ENCODE data around the gene C1orf198.

Gene C1orf198

GRCh38 chr1:230819976-230820375 is 48.3 kb downstream of the C1orf198 start:
- DNase-seq (ENCODE audit: low spot score), result no peak
- no peak for TF ChIP-seq CTCF (IDR thresholded peaks at IDR 0.05; ENCODE audit: extremely low read depth, missing control alignments)

GRCh38 chr1:230818901-230819300 is 49.4 kb downstream of the C1orf198 start:
- TF ChIP-seq CTCF (IDR thresholded peaks at IDR 0.05; ENCODE audit: extremely low read depth, missing control alignments), result no peak
- DNase-seq (ENCODE audit: low spot score), result no peak

- no peak for TF ChIP-seq CTCF (IDR thresholded peaks at IDR 0.05; ENCODE audit: extremely low read depth, missing control alignments)
- no peak for DNase-seq (ENCODE audit: low spot score)
Observed at GRCh38 chr1:230818367-230818766, 50.0 kb downstream of the C1orf198 start.

GRCh38 chr1:230816018-230816417 is 52.3 kb downstream of the C1orf198 start:
- TF ChIP-seq CTCF (IDR thresholded peaks at IDR 0.05; ENCODE audit: extremely low read depth, missing control alignments), result no peak
- no peak for DNase-seq (ENCODE audit: low spot score)

GRCh38 chr1:230814949-230815692 is 53.2 kb downstream of the C1orf198 start:
- no peak for TF ChIP-seq CTCF (IDR thresholded peaks at IDR 0.05; ENCODE audit: extremely low read depth, missing control alignments)
- no peak for DNase-seq (ENCODE audit: low spot score)

GRCh38 chr1:230812568-230812967 is 55.8 kb downstream of the C1orf198 start:
- DNase-seq (ENCODE audit: low spot score), result no peak
- TF ChIP-seq CTCF (IDR thresholded peaks at IDR 0.05; ENCODE audit: extremely low read depth, missing control alignments), result no peak

GRCh38 chr1:230809256-230809990 is 58.9 kb downstream of the C1orf198 start:
- no peak for DNase-seq (ENCODE audit: low spot score)
- no peak for TF ChIP-seq CTCF (IDR thresholded peaks at IDR 0.05; ENCODE audit: extremely low read depth, missing control alignments)

All from GM20000 (cell line).